DOHH2 (cell line): ENCODE measurements around the gene LGI2.

Source experiments
- H3F3A ChIP-seq: fragments of 200-600 bp; sonication (generic), shearing (Covaris generic); 2 replicates; pipeline ENCODE4 v1.6.0; 2016; ENCODE audit warnings: antibody characterized with exemption, mild to moderate bottlenecking; ENCODE audit not compliant: control insufficient read depth, insufficient read depth
- H3K27ac ChIP-seq: fragments of 200-600 bp; sonication (generic); 2 replicates; pipeline ENCODE4 v1.5.1; 2014; ENCODE audit warnings: low read depth, mild to moderate bottlenecking, low read length, moderate library complexity
- H3K27me3 ChIP-seq: fragments of 200-600 bp; sonication (generic); 2 replicates; pipeline ENCODE4 v1.6.1; 2014; ENCODE audit warnings: mild to moderate bottlenecking, low read length, mixed read lengths; ENCODE audit not compliant: control insufficient read depth
- H3K36me3 ChIP-seq: fragments of 200-600 bp; sonication (generic); 2 replicates; pipeline ENCODE4 v1.6.1; 2014; ENCODE audit warnings: mild to moderate bottlenecking, low read length, moderate library complexity, mixed read lengths; ENCODE audit not compliant: control insufficient read depth
- H3K4me1 ChIP-seq: fragments of 200-600 bp; sonication (generic); 2 replicates; pipeline ENCODE4 v1.6.1; 2014; ENCODE audit warnings: mild to moderate bottlenecking, low read length, mixed read lengths; ENCODE audit not compliant: control insufficient read depth
- H3K4me2 ChIP-seq: fragments of 200-600 bp; sonication (generic); 2 replicates; pipeline ENCODE4 v1.6.0; 2014; ENCODE audit warnings: mild to moderate bottlenecking, low read length, moderate library complexity
- H3K4me3 ChIP-seq: fragments of 200-600 bp; sonication (generic); 2 replicates; pipeline ENCODE4 v1.5.1; 2014; ENCODE audit warnings: mild to moderate bottlenecking, low read length, mixed read lengths
- H3K79me2 ChIP-seq: fragments of 200-600 bp; sonication (generic); 2 replicates; pipeline ENCODE4 v1.6.1; 2014; ENCODE audit warnings: mild to moderate bottlenecking, low read length, mixed read lengths; ENCODE audit not compliant: control insufficient read depth
- H3K9me2 ChIP-seq: fragments of 200-600 bp; sonication (generic); replicated peaks from 2 replicates; pipeline ENCODE4 v1.6.1; 2014; ENCODE audit warnings: mild to moderate bottlenecking, low read length, mixed read lengths; ENCODE audit not compliant: control insufficient read depth
- H3K9me3 ChIP-seq: fragments of 200-600 bp; sonication (generic); 2 replicates; pipeline ENCODE4 v1.6.1; 2014; ENCODE audit warnings: antibody characterized with exemption, low read length, mixed read lengths; ENCODE audit not compliant: control insufficient read depth, insufficient read depth
- H4K20me1 ChIP-seq: fragments of 200-600 bp; sonication (generic); 2 replicates; pipeline ENCODE4 v1.6.0; 2014; ENCODE audit warnings: low read depth, mild to moderate bottlenecking, antibody characterized with exemption, low read length, moderate library complexity; ENCODE audit not compliant: control insufficient read depth, insufficient read depth
- EZH2phosphoT487 ChIP-seq: fragments of 200-600 bp; sonication (generic); IDR thresholded peaks from 2 replicates; pipeline ENCODE4 v1.6.1; 2017; ENCODE audit warnings: borderline replicate concordance, mild to moderate bottlenecking, antibody characterized with exemption, low read length, moderate library complexity, mixed read lengths
- TF ChIP-seq, protein P1 (sequence below): fragments of 200-600 bp; sonication (generic); IDR thresholded peaks from one replicate; pipeline ENCODE4 v1.5.1; 2014; ENCODE audit warnings: antibody characterized with exemption, mild to moderate bottlenecking, low read depth, low read length; ENCODE audit not compliant: poor library complexity, severe bottlenecking

Gene LGI2

GRCh38 chr4:25060241-25060962 lies 29.7 kb upstream of the LGI2 start:
- no peak overlapping the region for H3K4me2 ChIP-seq
- TF ChIP-seq EZH2phosphoT487 = no peak
- TF ChIP-seq, protein P1, sequence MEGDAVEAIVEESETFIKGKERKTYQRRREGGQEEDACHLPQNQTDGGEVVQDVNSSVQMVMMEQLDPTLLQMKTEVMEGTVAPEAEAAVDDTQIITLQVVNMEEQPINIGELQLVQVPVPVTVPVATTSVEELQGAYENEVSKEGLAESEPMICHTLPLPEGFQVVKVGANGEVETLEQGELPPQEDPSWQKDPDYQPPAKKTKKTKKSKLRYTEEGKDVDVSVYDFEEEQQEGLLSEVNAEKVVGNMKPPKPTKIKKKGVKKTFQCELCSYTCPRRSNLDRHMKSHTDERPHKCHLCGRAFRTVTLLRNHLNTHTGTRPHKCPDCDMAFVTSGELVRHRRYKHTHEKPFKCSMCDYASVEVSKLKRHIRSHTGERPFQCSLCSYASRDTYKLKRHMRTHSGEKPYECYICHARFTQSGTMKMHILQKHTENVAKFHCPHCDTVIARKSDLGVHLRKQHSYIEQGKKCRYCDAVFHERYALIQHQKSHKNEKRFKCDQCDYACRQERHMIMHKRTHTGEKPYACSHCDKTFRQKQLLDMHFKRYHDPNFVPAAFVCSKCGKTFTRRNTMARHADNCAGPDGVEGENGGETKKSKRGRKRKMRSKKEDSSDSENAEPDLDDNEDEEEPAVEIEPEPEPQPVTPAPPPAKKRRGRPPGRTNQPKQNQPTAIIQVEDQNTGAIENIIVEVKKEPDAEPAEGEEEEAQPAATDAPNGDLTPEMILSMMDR = no peak
- no peaks in the 10 kb centered on the region for H3K79me2 ChIP-seq
- H3K4me3 ChIP-seq = no peak overlapping the region
- no peaks in the 10 kb centered on the region for H3K36me3 ChIP-seq
- no peaks in the 10 kb centered on the region for H3K9me3 ChIP-seq
- no peaks in the 10 kb centered on the region for H3K9me2 ChIP-seq
- H3K27me3 ChIP-seq = no peaks in the 10 kb centered on the region
- H3K4me1 ChIP-seq = no peaks in the 10 kb centered on the region
- no peak overlapping the region for H3K27ac ChIP-seq
- H4K20me1 ChIP-seq = no peaks in the 10 kb centered on the region
- no peaks in the 10 kb centered on the region for H3F3A ChIP-seq

DNA sequence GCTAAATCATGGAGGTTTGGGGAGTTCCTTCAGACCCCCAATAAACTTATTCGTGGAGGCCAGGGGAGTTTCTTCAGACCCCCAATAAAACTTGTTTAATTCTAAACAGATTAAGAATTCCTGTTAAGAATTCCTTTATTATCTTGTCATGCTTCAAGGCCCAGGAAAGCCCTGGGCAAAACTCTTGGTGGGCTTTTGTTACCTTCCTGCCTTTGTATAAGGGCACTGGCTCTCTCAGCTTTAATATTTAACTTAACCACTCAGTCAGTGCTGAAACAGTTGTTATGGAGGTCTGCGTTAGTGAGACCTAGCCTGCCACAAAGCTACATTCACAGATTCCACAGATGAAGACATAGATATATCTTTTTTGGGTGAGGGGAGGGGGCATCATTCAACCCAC lies 29.0 kb upstream of the LGI2 start:
- no peaks in the 10 kb centered on the region for H3F3A ChIP-seq
- H4K20me1 ChIP-seq = no peaks in the 10 kb centered on the region
- H3K27ac ChIP-seq = no peak overlapping the region

GRCh38 chr4:25058796-25059195 lies 28.1 kb upstream of the LGI2 start:
- Histone ChIP-seq H3K4me2 (no peak overlapping the region), H3K79me2 (no peaks in the 10 kb centered on the region), H4K20me1 (no peaks in the 10 kb centered on the region), H3F3A (no peaks in the 10 kb centered on the region), H3K9me2 (no peaks in the 10 kb centered on the region), H3K27me3 (no peaks in the 10 kb centered on the region), H3K4me3 (no peak overlapping the region), H3K27ac (no peak overlapping the region), H3K36me3 (no peaks in the 10 kb centered on the region), H3K9me3 (no peaks in the 10 kb centered on the region), H3K4me1 (no peaks in the 10 kb centered on the region)
- TF ChIP-seq EZH2phosphoT487 = no peak
- TF ChIP-seq, protein P1 = no peak

More for the DNA sequence above, 29.0 kb upstream of the LGI2 start:
- no peaks in the 10 kb centered on the region for H3K36me3 ChIP-seq
- H3K27me3 ChIP-seq = no peaks in the 10 kb centered on the region
- H3K79me2 ChIP-seq = no peaks in the 10 kb centered on the region
- no peaks in the 10 kb centered on the region for H3K4me1 ChIP-seq
- no peak overlapping the region for H3K4me3 ChIP-seq
- no peaks in the 10 kb centered on the region for H3K9me3 ChIP-seq
- TF ChIP-seq EZH2phosphoT487 = no peak
- TF ChIP-seq, protein P1 = no peak
- H3K4me2 ChIP-seq = no peak overlapping the region
- H3K9me2 ChIP-seq = no peaks in the 10 kb centered on the region
